CD4-positive, alpha-beta T cell treated with Interferon alpha-2 for 1 hour (primary cell): Measurements from ENCODE around the gene ERAS.
A peak's percentile ranks its signal among the peaks of the same experiment; 100 is the strongest.
"Not testable (repeated sequence)": the region's sequence is repeated elsewhere in the genome, so short reads cannot be mapped to it uniquely, and the experiment has no call there.

Source experiments
- DNase-seq, 2 donors: peaks; one replicate each; pipeline ENCODE4 v3.0.0-alpha.2; 2020 to 2022

The ERAS gene

GRCh38 chrX:48835524-48836329 lies 9.4 kb downstream of the ERAS start, which contains the start of gene PCSK1N:
PCSK1N (minus strand) TSS chrX:48835610; CDS start chrX:48835532, 78 bp downstream.
- DNase-seq, result peak; percentile 59 to 60

- DNase-seq, result no peak
Observed at GRCh38 chrX:48839686-48840085, 13.4 kb downstream of the ERAS start.

GRCh38 chrX:48848847-48849246 lies 22.5 kb downstream of the ERAS start:
- peak in 1 of 2 donors; percentile 20 for DNase-seq

GRCh38 chrX:48852857-48853256 lies 26.5 kb downstream of the ERAS start:
- no peak for DNase-seq

- DNase-seq, result not testable (repeated sequence)
Observed at GRCh38 chrX:48853494-48853893, 27.2 kb downstream of the ERAS start.

- DNase-seq, result not testable (repeated sequence)
Observed at GRCh38 chrX:48854121-48854804, 27.9 kb downstream of the ERAS start.

- DNase-seq, result peak in 1 of 2 donors; percentile 30
Observed at GRCh38 chrX:48854898-48855297, 28.6 kb downstream of the ERAS start.

GRCh38 chrX:48864210-48864609 lies 37.9 kb downstream of the ERAS start:
- no peak for DNase-seq

- DNase-seq, result not testable (repeated sequence)
Observed at GRCh38 chrX:48872017-48872416, 45.7 kb downstream of the ERAS start.

GRCh38 chrX:48876944-48877343 lies 50.6 kb downstream of the ERAS start:
- not testable (repeated sequence) for DNase-seq
